NCI-H345 treated with DMSO at 0.1 percent for 48 hours (cell line): Measurements from ENCODE around the gene TMEM167B.
A peak's percentile ranks its signal among the peaks of the same experiment; 100 is the strongest.

Source experiments
- DNase-seq: peaks from one replicate; lab custom pipeline; 2025; ENCODE audit not compliant: unreplicated experiment; lab: John Stamatoyannopoulos, UW

TMEM167B gene

GRCh38 chr1:109080441-109081082, 10.0 kb upstream of the TMEM167B start:
- DNase-seq = no peak

- DNase-seq = no peak
Measured at GRCh38 chr1:109083501-109083900, 7.1 kb upstream of the TMEM167B start.

GRCh38 chr1:109083923-109084322, 6.6 kb upstream of the TMEM167B start:
- no peak for DNase-seq

- DNase-seq = no peak
Measured at GRCh38 chr1:109084563-109085517, 5.7 kb upstream of the TMEM167B start.

GRCh38 chr1:109089242-109090015, 1.1 kb upstream of the TMEM167B start:
- DNase-seq = peak; percentile 60

GRCh38 chr1:109091078-109091838, 694 bp downstream of the TMEM167B start:
- DNase-seq = peak; percentile 25

- no peak for DNase-seq
Measured at GRCh38 chr1:109091839-109092193, 1.3 kb downstream of the TMEM167B start.

- no peak for DNase-seq
Measured at GRCh38 chr1:109094377-109094803, 3.8 kb downstream of the TMEM167B start.

- no peak for DNase-seq
Measured at GRCh38 chr1:109094871-109095270, 4.3 kb downstream of the TMEM167B start.

GRCh38 chr1:109095631-109096030, 5.1 kb downstream of the TMEM167B start:
- DNase-seq = no peak

GRCh38 chr1:109096120-109096519, 5.6 kb downstream of the TMEM167B start:
- DNase-seq = no peak

- peak; percentile 90 for DNase-seq
Measured at GRCh38 chr1:109099938-109100773, 9.6 kb downstream of the TMEM167B start.

- DNase-seq = no peak
Measured at GRCh38 chr1:109104364-109105151, 14.0 kb downstream of the TMEM167B start.

GRCh38 chr1:109105881-109106280, 15.3 kb downstream of the TMEM167B start:
- no peak for DNase-seq

GRCh38 chr1:109107785-109108184, 17.2 kb downstream of the TMEM167B start:
- DNase-seq = no peak

GRCh38 chr1:109109906-109110305, 19.3 kb downstream of the TMEM167B start:
- no peak for DNase-seq

- no peak for DNase-seq
Measured at GRCh38 chr1:109111386-109112055, 21.0 kb downstream of the TMEM167B start.

GRCh38 chr1:109112056-109112651, 21.6 kb downstream of the TMEM167B start:
- no peak for DNase-seq
